Measurements from ENCODE around the gene ANO1. TPM values are rescaled to one million over a fixed set of nuclear protein-coding genes. Genes with fewer than 3 reads are reported as not detected.

The ANO1 gene
- total and polyA plus RNA-seq, 4 donors: 7.8 to 64.8 (median 32.2) TPM

GRCh38 chr11:70144262-70144661, 66.1 kb downstream of the ANO1 start:
- no peak for TF ChIP-seq CTCF (IDR thresholded peaks at IDR 0.05; ENCODE audit: low read depth, low read length, missing input control)
- no peak for TF ChIP-seq SP1 (IDR thresholded peaks at IDR 0.05)
- TF ChIP-seq HNF4G (IDR thresholded peaks at IDR 0.05): no peak
- no peak for TF ChIP-seq RXRA (IDR thresholded peaks at IDR 0.05)
- no peak for TF ChIP-seq NR2F2 (IDR thresholded peaks at IDR 0.05)
- TF ChIP-seq HNF4A (conservative IDR thresholded peaks at IDR 0.05): no peak
- no peak for TF ChIP-seq FOXA1 (IDR thresholded peaks at IDR 0.05)
- TF ChIP-seq RAD21 (IDR thresholded peaks at IDR 0.05): no peak
- TF ChIP-seq YY1 (IDR thresholded peaks at IDR 0.05): no peak
- TF ChIP-seq MAX (IDR thresholded peaks at IDR 0.05): no peak
- no peak for DNase-seq (ENCODE audit: low spot score)
- Histone ChIP-seq H3K4me3 (ENCODE audit: low read depth in 1 of 3, low read length in 3 of 3) (no peak overlapping the region), H3K9me3 (ENCODE audit: control insufficient read depth in 4 of 4, low read length in 3 of 4) (no peaks in the 10 kb centered on the region), H3K27ac (ENCODE audit: low read depth in 1 of 2, low read length in 2 of 2) (no peak overlapping the region), H3K4me1 (ENCODE audit: control insufficient read depth in 4 of 4, insufficient read depth in 4 of 4, low read length in 3 of 4) (no peaks in the 10 kb centered on the region), H3K9ac (ENCODE audit: low read depth in 1 of 2, low read length in 2 of 2) (no peak overlapping the region), H3K27me3 (ENCODE audit: control insufficient read depth in 4 of 4, insufficient read depth in 4 of 4, low read length in 3 of 4) (no peaks in the 10 kb centered on the region), H3K36me3 (ENCODE audit: control insufficient read depth in 4 of 4, insufficient read depth in 3 of 4, low read depth in 1 of 4, low read length in 3 of 4) (peaks cover 0 to 38% (median 12%) of the 10 kb centered on the region in 4 donors)
- 94% methylated on average over 10 of the region's 10 CpGs for WGBS

GRCh38 chr11:70145071-70145470, 67.0 kb downstream of the ANO1 start:
- no peak for DNase-seq (ENCODE audit: low spot score)
- Histone ChIP-seq H3K4me3 (ENCODE audit: low read depth in 1 of 3, low read length in 3 of 3) (no peak overlapping the region), H3K27ac (ENCODE audit: low read depth in 1 of 2, low read length in 2 of 2) (no peak overlapping the region), H3K9me3 (ENCODE audit: control insufficient read depth in 4 of 4, low read length in 3 of 4) (no peaks in the 10 kb centered on the region), H3K36me3 (ENCODE audit: control insufficient read depth in 4 of 4, insufficient read depth in 3 of 4, low read depth in 1 of 4, low read length in 3 of 4) (peaks cover 0 to 34% (median 10%) of the 10 kb centered on the region in 4 donors), H3K27me3 (ENCODE audit: control insufficient read depth in 4 of 4, insufficient read depth in 4 of 4, low read length in 3 of 4) (no peaks in the 10 kb centered on the region), H3K4me1 (ENCODE audit: control insufficient read depth in 4 of 4, insufficient read depth in 4 of 4, low read length in 3 of 4) (no peaks in the 10 kb centered on the region), H3K9ac (ENCODE audit: low read depth in 1 of 2, low read length in 2 of 2) (no peak overlapping the region)
- TF ChIP-seq GABPA (IDR thresholded peaks at IDR 0.05 in 1 of 2, conservative IDR thresholded peaks at IDR 0.05 in 1 of 2): no peak
- no peak for TF ChIP-seq CTCF (IDR thresholded peaks at IDR 0.05; ENCODE audit: low read depth, low read length, missing input control)
- TF ChIP-seq RXRA (IDR thresholded peaks at IDR 0.05): no peak
- no peak for TF ChIP-seq ZBTB33 (IDR thresholded peaks at IDR 0.05)
- TF ChIP-seq JUND (IDR thresholded peaks at IDR 0.05): no peak
- TF ChIP-seq NR2F2 (IDR thresholded peaks at IDR 0.05): no peak
- no peak for TF ChIP-seq HNF4A (conservative IDR thresholded peaks at IDR 0.05)
- no peak for TF ChIP-seq ATF3 (IDR thresholded peaks at IDR 0.05)
- WGBS: 92% methylated on average over 6 of the region's 6 CpGs

Data from liver (tissue), 9 donors.